ENCODE measurements around the gene PITPNM3. TPM values are rescaled to one million over a fixed set of nuclear protein-coding genes. Genes with fewer than 3 reads are reported as not detected.
A peak's percentile ranks its signal among the peaks of the same experiment; 100 is the strongest.

Gene PITPNM3
- total and polyA plus RNA-seq, 12 donors = 0.12 to 0.70 (median 0.33) TPM

- Histone ChIP-seq H3K36me3 (no peaks in the 10 kb centered on the region), H3K27ac (no peak overlapping the region), H3K9me3 (no peaks in the 10 kb centered on the region), H3K4me1 (peaks cover 7 to 32% (median 13%) of the 10 kb centered on the region in 9 donors), H3K27me3 (peaks cover 12 to 47% (median 33%) of the 10 kb centered on the region in 7 donors), H3K4me3 (peak overlapping the region in 5 of 10 donors; percentile 39 to 61 (median 53))
- DNase-seq (no peak), ATAC-seq (peak in 3 of 8 donors; percentile 6 to 22 (median 15))
- no peak for TF ChIP-seq CTCF (IDR thresholded peaks at IDR 0.05)
- intact Hi-C loops (cut with DNase I) = loop anchor here in 3 of 10 donors (5.0 to 10.0 kb wide), 2 partner anchors 60 to 83 kb away; no protein-coding TSS in a partner anchor
- 20 to 22% methylated on average over 12 of the region's 12 CpGs for WGBS, 2 donors
Observed at GRCh38 chr17:6554871-6555330, 1.5 kb downstream of the PITPNM3 start.

GRCh38 chr17:6554342-6554741 lies 2.0 kb downstream of the PITPNM3 start:
- no peak overlapping the region for H3K4me3 ChIP-seq
- ATAC-seq = no peak
- no peak overlapping the region for H3K27ac ChIP-seq
- no peak for DNase-seq
- whole genome bisulfite sequencing, 2 donors = 69 to 73% methylated on average over 4 of the region's 4 CpGs
- intact Hi-C loops (cut with DNase I) = loop anchor here in 2 of 10 donors (5.0 to 10.0 kb wide), 2 partner anchors 60 to 82 kb away; no protein-coding TSS in a partner anchor
- no peak for TF ChIP-seq CTCF (IDR thresholded peaks at IDR 0.05)
- H3K27me3 ChIP-seq = peaks cover 12 to 47% (median 33%) of the 10 kb centered on the region in 7 donors
- H3K36me3 ChIP-seq = no peaks in the 10 kb centered on the region
- H3K4me1 ChIP-seq = peaks cover 7 to 31% (median 13%) of the 10 kb centered on the region in 9 donors
- H3K9me3 ChIP-seq = no peaks in the 10 kb centered on the region

GRCh38 chr17:6551869-6552531 lies 4.4 kb downstream of the PITPNM3 start:
- ATAC-seq (peak in 5 of 8 donors; percentile 14 to 27 (median 24)), DNase-seq (peak in 1 of 2 donors; percentile 29)
- Histone ChIP-seq H3K27me3 (peaks cover 12 to 38% (median 32%) of the 10 kb centered on the region in 7 donors), H3K27ac (no peak overlapping the region), H3K36me3 (no peaks in the 10 kb centered on the region), H3K4me1 (peaks cover 7 to 39% (median 22%) of the 10 kb centered on the region in 9 donors), H3K4me3 (no peak overlapping the region), H3K9me3 (no peaks in the 10 kb centered on the region)
- intact Hi-C loops (cut with DNase I) = loop anchor here in 2 of 10 donors (5.0 to 10.0 kb wide), 2 partner anchors 57 to 80 kb away; no protein-coding TSS in a partner anchor
- no peak for TF ChIP-seq CTCF (IDR thresholded peaks at IDR 0.05)
- 60 to 66% methylated on average over 11 of the region's 11 CpGs for WGBS, 2 donors

- WGBS, 2 donors = 67 to 78% methylated on average over 5 of the region's 5 CpGs
- intact Hi-C loops (cut with DNase I) = loop anchor here in 2 of 10 donors (5.0 to 10.0 kb wide), 2 partner anchors 57 to 79 kb away; no protein-coding TSS in a partner anchor
- DNase-seq (no peak), ATAC-seq (no peak)
- Histone ChIP-seq H3K36me3 (no peaks in the 10 kb centered on the region), H3K4me3 (no peak overlapping the region), H3K4me1 (peaks cover 7 to 37% (median 22%) of the 10 kb centered on the region in 9 donors), H3K27me3 (peaks cover 12 to 34% (median 30%) of the 10 kb centered on the region in 7 donors), H3K9me3 (no peaks in the 10 kb centered on the region), H3K27ac (no peak overlapping the region)
- no peak for TF ChIP-seq CTCF (IDR thresholded peaks at IDR 0.05)
Observed at GRCh38 chr17:6551356-6551755, 5.0 kb downstream of the PITPNM3 start.
